HG03575 (cell line): ENCODE measurements around the gene SFT2D3.

Experiments used
- ATAC-seq: cut with Tn5 transposase; IDR thresholded peaks from one replicate; pipeline ENCODE4 v1.9.1; 2021; ENCODE audit not compliant: unreplicated experiment, insufficient number of reproducible peaks, low FRiP score; ENCODE audit errors: extremely low read depth

Gene SFT2D3

GRCh38 chr2:127663566-127664064 is 37.7 kb upstream of the SFT2D3 start:
- ATAC-seq, result no peak

DNA sequence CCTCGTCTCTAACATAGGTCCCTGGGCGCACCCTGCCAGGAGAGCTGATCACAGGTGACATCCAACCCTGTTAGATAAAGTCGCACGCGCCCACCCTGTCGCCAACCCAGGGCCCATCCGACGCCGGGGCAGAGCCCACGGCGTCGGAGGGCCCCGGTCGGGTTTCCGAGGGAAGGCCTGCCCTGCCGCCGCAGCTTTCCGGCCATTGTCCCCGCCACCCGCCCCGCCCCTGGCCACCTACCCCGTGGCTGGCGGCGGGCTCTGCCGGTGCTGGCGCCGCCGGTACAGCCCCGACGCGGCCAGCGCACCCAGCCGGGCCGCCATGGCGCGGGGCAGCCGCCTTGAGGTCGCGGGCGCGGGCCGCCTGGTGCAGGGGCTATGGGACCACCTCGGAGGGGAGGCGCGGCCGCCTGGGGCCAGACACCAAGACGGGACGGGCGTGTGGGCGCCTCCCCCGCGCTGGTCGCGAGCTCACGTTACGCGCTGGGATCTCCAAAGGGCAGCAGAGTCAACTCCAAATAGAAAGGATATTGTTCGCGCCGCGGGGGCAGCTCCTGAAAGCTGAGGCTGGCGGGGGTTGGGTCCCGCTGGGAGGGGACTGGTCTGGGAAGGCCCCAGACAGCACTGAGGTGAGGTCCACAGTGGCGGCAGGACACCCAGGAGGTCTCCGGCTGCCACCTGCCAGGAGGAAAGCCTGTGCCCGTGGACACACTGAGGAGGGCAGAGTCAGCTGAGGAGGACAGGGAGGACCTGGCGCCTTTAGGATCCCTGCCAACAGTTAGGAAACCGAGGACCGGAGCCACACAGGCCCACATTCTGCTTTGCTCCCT is 37.0 kb upstream of the SFT2D3 start:
- ATAC-seq, result no peak

- no peak for ATAC-seq
Observed at GRCh38 chr2:127664895-127665225, 36.4 kb upstream of the SFT2D3 start.

DNA sequence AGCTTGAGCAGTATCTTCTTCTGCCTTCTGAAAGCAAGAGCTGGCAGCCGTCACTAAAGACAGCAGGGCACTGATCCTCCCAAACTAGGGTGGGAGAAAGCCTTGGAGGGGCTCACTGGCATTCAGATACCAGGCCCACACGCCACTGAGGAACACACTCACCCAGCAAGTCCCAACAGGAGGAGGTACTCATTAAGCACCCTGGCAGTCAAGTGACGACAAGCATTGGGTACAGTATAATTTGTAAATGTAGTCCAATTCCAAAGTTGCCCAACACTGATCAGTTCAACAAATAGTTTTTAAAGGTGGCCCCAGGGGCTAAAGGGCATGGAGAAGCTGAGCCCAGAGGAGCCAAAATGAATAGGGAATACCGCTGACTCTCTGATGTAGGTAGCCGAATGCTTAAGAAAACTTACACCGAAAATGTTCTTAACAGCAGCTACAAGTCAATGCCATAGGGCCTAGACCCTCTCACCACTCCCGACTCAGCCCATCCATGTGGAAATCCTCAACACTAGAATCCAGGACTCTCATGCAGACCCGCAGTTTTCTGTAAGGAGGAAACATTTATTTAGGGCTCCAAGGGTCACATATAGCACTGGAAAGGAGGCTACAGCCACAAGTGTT is 35.9 kb upstream of the SFT2D3 start:
- no peak for ATAC-seq

GRCh38 chr2:127669056-127669455 is 32.2 kb upstream of the SFT2D3 start:
- ATAC-seq, result no peak

- no peak for ATAC-seq
Observed at GRCh38 chr2:127670055-127670956, 31.0 kb upstream of the SFT2D3 start.

- ATAC-seq, result no peak
Observed at GRCh38 chr2:127670957-127671290, 30.4 kb upstream of the SFT2D3 start.

DNA sequence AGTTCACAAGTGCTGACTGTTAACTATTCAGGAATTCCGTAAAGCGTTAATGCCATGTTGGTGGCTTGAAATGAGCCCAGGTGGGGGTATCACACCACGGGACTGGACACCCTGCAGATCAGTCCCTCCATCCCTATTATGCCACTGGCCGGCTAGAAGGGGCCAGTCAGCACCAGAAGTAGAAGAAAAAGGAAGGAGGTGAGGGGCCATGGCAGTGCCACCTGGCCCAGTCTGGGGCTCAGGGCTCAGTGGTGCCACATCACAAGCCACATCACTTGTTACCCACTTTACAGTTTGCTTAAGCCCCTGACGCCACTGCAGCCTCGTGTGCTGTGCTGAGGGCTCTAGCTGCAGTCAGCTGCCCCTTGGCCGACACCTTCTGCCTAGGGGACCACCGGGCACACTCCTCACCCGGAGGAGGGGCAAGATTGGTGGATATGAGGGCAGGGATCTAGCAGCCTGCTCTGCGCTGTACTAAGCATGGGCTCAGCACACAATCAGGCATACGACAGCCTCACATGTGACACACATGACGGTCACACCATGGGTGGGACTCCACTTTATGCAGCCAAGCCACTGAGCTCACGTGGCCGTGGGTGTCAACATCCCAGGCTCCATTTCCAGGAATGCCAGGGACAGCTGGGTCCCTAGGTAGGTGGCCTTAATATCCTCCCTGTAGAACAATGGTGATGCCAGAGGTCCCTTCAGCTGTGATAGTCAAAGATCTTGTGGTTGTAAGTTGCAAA is 29.6 kb upstream of the SFT2D3 start:
- no peak for ATAC-seq

DNA sequence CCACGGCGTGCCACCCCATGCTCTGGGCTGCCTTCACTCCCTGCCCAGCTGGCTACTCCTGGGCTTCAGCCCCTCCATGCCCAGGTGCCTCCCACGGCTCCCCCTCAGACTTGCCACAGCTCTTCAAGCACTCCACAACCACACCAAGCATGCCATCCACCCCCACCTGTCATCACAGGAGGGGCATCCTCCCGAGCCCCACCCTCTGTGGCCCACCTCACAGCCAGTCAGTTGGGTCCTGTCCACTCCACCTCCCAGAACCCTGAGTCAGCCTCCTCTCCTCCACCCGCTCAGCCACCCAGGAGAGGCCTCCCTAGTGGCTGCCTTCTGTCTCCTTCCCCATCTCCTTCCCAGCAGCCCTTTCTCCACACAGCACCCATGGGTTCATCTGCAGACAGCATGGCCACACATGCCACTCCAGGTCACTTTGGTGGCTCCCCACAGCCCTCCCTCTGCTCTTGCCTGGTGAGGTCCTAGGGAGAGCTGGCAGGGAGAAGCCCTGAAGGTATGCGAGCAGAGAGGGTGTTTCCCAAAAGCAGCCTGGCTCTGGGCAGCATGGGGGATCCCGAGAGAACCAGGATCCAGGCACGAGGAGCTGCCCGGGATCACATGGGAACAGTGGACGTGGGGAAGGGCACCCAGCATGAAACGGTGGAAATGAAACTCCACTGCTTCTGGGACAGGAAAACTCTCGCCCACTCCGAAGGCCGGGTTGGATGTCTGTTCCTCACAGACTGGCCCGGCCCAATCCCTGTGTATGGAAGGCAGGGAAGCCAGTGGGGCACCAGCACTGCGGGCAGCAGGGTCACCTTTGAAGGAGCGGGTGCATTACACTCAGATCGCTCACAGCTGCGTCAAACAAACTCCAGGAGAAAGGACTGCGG is 28.7 kb upstream of the SFT2D3 start:
- ATAC-seq, result no peak

- ATAC-seq, result no peak
Observed at GRCh38 chr2:127673291-127674069, 27.8 kb upstream of the SFT2D3 start.

DNA sequence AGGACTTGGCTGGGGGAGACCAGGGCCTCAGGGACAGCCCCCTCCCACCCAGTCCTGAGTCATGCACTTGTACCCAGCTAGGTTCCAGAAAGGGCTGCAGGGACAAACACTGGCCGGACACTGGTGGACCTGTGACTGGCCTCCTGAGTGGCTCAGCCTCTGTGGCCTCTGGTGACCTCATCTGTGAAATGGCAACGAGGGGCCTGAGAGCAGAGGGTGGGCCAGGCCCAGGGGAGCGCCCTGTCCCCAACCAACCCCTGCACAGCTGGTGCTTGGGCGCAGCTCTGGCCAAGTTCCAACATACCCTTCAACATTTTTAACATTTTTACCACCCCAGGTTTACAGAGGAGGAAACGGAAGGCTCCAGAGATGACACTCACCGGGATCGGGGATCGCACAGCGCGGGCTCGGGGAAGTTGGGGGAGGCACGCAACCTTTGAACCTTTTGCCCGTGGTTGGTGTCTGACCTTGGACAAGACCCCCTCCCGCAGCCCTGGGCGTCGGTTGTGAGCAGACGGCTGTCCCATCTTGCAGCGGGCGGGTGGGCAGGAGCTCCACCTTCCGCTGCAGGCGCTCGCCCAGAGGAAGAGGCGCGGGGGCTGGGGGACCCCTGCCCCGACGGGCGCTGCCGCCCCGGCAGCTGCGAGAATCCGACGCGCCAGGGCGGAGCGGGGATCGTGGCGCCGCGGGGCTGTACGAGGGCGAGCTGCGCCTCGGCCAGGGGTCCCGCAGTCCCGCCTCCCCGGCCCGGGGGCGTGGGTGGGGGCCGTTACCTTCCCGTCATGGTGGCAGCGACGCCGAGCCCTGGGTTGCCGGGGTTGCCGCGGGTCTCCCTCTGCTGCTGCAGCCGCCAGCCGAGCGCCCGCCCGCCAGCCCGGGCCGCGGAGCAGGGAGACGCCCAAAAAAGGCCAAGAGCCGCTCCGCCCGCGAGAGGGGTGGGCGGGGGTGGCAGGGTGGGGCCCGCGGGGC is 26.8 kb upstream of the SFT2D3 start:
- no peak for ATAC-seq

DNA sequence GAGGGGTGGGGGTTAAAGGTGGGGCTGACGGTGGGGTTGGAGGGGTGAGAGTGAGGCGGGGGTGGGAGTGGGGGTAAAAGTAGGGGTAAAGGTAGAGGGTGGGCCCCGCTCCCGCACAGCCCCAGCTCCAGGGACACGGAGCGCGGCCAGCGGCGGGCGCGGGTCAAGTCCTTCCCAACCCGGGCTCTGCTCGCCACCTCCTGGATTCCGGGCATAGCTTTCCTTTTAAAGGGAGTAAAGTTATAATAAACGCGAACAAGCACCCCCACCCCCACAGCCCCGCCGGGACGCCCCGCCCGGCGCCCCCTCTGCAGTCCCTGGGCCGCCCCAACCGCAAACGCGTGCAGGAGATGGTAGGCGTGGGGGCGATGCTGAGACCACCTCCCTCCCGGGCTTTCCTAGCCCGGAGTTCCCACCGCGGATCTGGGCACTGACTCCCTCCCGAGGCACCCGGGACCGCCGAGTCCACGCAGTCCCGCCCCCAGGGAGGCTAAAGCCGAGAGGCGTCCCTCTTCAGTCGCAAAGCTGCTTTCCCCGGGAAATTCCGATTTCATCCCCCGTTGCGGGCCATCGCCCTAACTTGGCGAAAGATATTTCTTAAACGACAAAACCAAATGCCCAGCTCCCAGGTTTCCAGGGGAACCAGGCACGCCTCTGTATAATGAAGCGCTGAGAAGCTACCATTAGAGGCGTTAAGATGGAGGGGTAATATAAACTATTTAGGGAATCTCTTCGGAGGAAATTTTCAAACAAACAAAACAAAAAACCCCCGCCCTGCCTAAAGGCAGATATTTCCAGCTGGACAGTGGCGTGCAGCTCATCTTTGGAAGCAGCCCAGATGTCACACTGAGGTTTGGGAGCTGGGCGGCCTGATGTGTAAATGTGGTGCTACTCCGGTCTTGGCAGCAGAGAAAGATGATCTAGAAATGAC is 25.7 kb upstream of the SFT2D3 start, which contains the start of gene LIMS2:
LIMS2 (minus strand) TSS at position 200 of the 931 bp plus-strand sequence. CDS start 506 bp downstream, outside the sequence.
- ATAC-seq, result no peak

DNA sequence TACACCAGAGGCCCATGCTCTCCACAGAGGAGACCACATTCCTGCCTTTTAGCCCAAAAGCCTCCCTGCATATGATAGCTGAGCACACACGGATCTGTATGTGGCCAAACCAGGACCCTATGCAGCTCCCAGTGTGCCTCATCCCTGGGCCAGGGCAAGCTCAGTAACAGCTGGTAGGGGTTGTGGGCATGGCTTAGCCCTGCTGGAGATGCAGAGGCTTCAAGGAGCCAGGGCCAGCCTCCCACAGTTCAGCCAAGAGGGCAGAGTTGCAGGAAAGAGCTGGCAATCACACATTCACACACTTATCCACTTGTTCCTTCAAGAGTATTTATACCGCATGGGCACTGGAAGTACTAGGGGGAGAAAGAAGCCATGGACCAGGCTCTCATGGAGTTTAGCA is 24.4 kb upstream of the SFT2D3 start:
- ATAC-seq, result no peak

- ATAC-seq, result no peak
Observed at GRCh38 chr2:127678531-127678930, 22.8 kb upstream of the SFT2D3 start.

GRCh38 chr2:127678991-127679390 is 22.3 kb upstream of the SFT2D3 start:
- ATAC-seq, result no peak
